HG03045 (cell line): ENCODE results near the gene RNGTT.

Source experiments
- ATAC-seq: cut with Tn5 transposase; IDR thresholded peaks from one replicate; pipeline ENCODE4 v1.9.1; 2021; ENCODE audit warnings: mild to moderate bottlenecking, moderate library complexity; ENCODE audit not compliant: unreplicated experiment

Gene RNGTT

DNA sequence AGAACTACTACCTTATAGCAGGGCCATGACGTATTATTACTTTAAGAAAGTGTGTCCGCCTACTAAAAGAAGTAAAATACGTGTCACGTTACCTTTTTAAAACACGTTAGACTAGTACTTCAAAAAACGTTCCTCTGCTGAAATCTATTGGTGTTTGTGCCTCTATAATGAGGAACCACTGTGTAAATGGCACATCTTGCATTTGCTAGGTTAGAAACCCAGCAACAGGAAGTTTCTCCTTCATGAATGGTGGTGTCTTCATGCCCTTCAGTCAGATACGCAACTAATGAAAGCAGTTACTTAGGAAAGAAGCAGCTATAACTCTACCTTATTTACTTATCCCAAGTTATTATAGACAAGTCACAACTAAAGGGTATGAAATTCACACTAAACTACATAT lies 343.5 kb downstream of the RNGTT start:
- ATAC-seq: no peak

GRCh38 chr6:88616380-88616779 lies 347.0 kb downstream of the RNGTT start:
- no peak for ATAC-seq

DNA sequence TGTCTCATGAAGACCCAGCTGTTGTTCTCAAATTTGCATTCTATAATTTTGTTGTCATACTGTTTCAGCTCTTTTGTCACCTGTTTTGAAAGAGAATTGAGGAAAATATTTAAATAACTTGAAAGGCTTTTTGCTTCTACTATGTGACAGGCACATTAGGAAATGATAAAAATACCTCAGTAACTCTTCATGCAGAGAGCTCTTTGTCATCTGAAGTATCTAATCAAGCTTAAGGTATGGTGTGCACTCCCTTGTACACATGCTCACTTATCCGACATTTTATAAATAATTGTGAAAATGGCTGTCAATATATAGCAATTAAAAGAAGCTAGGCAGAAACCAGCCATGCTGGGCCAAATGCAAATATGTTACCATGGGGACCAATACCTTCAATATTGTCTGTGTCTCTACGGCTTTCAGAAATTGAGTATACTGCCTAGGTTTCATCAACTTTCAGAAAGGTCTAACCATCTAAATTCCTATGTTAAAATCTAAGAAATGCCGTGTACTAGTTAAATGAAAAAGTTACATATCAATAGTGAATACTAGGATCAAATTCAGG lies 349.0 kb downstream of the RNGTT start:
- no peak for ATAC-seq

- no peak for ATAC-seq
Measured at GRCh38 chr6:88612631-88613030, 350.8 kb downstream of the RNGTT start.

GRCh38 chr6:88611721-88612120 lies 351.7 kb downstream of the RNGTT start:
- ATAC-seq: no peak

DNA sequence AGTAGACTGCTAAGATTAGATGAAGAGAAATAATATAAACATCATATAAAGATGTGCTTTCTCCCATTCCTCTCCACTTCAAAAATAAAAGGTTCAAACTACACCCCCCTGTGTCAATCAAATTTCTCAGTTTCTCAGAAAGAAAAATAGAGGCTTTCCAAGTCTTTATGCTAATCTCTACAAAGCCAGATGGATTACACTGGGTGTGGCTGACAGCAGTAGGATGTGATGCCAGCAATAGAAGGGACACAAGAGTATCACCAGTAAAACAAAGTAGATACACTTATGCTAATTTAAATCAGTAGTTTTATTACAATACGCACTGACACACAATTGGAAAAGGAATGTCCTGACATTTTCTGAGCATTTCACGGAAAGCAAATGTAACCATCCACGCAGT lies 353.4 kb downstream of the RNGTT start:
- no peak for ATAC-seq

GRCh38 chr6:88605271-88605670 lies 358.1 kb downstream of the RNGTT start:
- ATAC-seq: no peak

GRCh38 chr6:88599571-88599970 lies 363.8 kb downstream of the RNGTT start:
- no peak for ATAC-seq

DNA sequence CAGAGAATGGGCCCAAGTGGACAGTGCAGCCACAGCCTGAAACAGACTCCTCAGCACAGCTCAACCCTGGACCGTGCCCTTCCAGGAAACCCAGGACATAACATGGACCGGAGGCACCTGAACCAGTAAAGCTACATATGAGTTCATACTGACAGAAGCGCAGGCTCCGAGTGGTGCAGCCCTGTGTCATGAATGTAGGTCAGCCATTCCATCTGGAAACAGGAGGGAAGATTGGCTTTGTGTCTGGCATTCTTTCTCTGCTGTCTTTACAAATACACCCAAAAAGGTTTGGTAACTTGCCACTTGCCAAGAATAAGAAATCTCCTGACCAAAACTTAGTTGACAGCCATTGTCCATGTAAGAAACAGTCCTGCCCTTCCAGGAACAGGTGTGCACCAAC lies 366.6 kb downstream of the RNGTT start:
- no peak for ATAC-seq

DNA sequence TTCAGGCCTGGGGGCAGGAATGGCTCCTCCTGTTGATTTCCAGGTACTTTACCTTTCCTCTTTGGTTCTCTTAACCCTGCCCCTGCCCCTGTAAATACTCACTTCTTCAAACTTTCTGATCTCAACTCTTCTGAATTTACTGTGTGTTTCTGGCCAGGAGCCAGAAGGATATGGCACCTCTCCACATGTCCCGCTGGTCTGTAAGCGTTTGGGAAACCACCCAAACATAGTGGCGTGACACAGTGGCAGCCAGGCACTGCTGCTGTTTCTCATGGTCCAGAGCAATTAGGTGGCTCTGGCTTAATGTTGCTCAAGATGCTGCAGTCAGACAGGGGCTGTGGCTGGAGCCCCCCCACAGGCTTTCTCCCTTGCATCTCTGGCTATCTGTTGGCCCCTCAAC lies 374.5 kb downstream of the RNGTT start:
- ATAC-seq: no peak

DNA sequence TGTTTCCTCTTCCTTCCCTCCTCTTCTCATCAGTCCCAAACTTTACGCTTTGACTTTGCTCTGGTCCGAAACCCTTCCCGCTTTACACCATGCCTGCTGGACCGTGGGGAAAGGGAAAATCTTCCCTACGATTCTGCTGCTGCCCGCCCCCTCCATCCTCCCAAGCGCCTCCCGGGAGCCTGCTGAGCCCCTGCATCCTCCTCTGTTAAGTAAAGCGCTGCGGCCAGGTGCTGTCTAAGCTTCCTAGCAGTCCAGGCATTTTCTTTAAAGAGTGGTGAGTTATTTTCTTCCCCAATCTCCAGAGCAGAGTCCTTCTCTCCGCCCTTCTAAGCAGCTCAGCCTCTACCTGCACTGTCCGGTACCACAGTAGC lies 376.3 kb downstream of the RNGTT start:
- ATAC-seq: no peak

GRCh38 chr6:88586371-88587149 lies 376.9 kb downstream of the RNGTT start:
- ATAC-seq: no peak

DNA sequence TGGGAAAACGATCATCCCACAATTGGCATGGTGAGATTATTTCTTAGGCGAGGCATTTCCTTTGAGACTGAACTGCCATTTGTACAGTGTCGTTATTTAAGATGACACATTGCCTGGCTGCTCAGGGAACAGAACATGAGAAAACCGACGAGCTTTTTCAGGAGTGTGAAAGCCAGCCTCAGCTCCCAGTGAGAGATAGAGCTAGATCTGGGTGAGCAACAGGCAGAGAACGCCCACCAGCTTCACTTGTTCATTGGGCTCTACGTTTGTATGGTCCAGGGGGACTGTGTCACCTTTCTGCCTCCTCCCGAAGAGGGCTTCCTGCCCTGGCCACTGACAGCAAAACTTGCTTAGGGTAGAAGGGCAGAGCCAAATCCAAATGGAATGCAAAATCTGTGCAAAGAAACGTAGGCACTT lies 378.1 kb downstream of the RNGTT start:
- no peak for ATAC-seq

DNA sequence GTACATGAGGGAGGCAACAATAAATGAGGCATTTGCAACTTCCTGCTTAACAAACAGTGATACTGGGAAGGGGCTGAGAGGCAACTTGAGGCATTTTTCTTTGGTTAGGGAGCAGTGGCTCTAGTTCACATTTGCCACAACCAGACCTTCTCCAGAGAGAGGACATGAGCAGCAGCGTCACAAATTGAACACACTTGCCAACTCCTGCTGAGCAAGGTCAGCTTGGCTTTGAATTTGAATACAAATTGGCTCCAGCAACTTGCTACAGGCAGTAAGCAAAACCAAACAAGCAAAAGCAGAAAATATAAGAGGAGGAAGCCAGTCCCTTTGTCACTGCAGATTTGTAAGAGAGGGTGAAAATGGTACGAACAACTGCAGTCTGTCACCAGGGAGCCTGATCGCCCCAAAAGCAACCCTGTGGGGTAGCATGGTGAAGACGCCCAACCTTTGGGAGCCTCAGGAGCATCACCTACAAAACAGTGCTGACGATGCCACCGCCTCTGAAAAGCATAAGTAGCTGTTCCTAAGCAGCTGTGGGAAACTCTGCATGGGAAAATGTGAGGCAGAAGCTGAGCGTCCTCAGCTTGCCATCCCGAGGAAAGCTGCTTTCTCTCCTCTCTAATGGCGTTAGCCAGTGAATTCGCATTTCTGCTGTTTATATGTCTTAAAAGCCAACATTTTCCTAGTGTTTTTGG lies 378.7 kb downstream of the RNGTT start:
- ATAC-seq: no peak

- no peak for ATAC-seq
Measured at GRCh38 chr6:88577461-88577860, 386.0 kb downstream of the RNGTT start.

DNA sequence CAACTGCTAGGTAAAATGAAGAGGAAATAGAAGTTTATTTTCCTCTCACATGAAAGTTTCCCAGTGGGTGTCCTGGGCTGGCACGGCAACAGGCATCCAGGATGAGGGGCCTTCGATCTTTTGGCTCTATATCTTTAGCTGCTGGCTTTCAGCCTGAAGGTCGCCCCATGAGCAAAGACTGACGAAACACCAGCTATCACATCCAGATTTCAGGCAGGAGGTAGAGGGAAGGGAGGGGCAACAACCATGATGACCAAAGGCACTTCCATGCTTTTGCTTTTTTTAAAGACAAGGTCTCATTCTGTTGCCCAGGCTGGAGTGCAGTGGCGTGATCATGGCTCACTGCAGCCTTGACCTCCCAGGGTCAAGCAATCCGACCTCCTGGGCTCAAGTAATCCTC lies 387.9 kb downstream of the RNGTT start:
- no peak for ATAC-seq

DNA sequence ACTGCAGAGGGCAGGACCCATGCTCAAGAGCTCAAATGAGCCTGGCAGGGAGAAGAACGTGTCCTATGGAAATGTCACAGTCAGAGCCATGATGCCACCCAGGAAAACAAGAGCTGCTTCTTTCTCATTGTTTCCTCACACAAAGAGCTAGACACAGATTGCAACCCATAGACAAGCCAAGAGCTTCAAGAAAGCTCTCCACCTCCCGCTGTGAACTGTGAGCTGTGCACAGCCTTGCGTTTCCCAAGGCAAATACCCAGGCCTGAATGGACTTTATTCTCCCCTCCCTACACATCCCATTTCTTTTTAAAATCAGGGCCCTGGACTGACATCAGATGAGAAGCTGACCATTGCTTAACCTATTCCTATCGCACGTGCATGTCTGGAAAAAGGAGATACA lies 388.8 kb downstream of the RNGTT start:
- ATAC-seq: no peak

- ATAC-seq: no peak
Measured at GRCh38 chr6:88574031-88574430, 389.4 kb downstream of the RNGTT start.

DNA sequence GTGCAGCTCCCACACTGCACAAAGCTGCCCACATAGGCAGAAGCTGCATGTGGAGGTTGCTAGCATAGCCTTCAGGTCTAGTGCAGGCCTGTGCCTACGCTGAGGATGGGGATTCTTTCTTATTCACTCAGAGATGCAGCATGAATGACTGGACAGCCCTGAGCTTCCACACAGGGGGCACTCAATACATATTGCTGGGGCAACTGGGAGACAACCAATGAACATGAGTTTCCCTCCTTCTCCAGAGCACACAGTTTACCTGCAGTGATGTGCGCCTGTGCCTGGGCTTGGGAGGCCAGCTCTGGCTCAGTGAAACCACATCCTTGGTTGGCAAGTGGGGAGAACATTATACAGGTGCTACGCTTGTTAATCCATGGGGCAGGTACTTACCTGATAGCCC lies 389.9 kb downstream of the RNGTT start:
- ATAC-seq: no peak

GRCh38 chr6:88572449-88573139 lies 390.8 kb downstream of the RNGTT start:
- no peak for ATAC-seq

DNA sequence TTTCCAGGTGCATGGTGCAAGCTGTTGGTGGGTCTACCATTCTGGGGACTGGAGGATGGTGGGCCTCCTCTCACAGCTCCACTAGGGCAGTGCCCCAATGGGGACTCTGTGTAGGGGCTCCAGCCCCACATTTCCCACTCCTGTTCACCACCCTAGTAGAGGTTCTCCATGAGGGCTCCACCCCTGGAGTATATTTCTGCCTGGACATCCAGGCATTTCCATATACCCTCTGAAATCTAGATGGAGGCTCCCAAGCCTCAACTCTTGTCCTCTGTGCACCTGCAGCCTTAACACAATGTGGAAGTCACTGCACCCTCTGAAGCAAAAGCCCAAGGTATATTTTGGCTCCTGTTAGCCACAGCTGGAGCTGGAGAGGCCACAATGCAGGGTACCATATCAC lies 393.5 kb downstream of the RNGTT start:
- ATAC-seq: no peak

DNA sequence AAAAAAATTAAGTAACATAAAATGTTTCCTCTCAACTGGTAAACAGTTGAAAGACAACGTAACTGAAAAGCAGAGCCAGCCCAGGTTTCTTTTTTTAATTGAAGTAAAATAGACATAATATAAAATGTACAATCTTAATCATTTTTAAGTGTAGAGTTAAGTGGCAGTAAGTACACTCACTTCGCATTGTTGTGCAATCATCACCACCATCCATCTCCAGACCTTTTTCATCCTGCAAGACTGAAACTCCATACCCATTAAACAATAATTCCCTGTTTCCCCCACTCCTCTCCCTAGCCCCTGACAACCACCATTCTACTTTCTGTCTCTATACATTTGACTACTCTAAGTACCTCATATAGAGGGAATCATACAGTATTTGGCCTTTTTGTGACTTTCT lies 395.7 kb downstream of the RNGTT start:
- ATAC-seq: no peak
